Ammon's horn (tissue), 1 donor: ENCODE results near the gene ABCC4.

Source experiments
- DNase-seq: peaks from one replicate; pipeline ENCODE4 v3.0.0-alpha.2; 2016; ENCODE audit warnings: low spot score

Gene ABCC4

GRCh38 chr13:95117092-95117491 lies 184.2 kb downstream of the ABCC4 start:
- no peak for DNase-seq

GRCh38 chr13:95115525-95115924 lies 185.7 kb downstream of the ABCC4 start:
- no peak for DNase-seq

- no peak for DNase-seq
These were observed 187.7 kb downstream of the ABCC4 start for GRCh38 chr13:95113601-95114000.

- DNase-seq, result no peak
These were observed 188.4 kb downstream of the ABCC4 start for GRCh38 chr13:95112883-95113282.

GRCh38 chr13:95111608-95112007 lies 189.6 kb downstream of the ABCC4 start:
- no peak for DNase-seq

GRCh38 chr13:95106562-95106961 lies 194.7 kb downstream of the ABCC4 start:
- no peak for DNase-seq

GRCh38 chr13:95100525-95101433 lies 200.5 kb downstream of the ABCC4 start:
- no peak for DNase-seq

- no peak for DNase-seq
These were observed 201.7 kb downstream of the ABCC4 start for GRCh38 chr13:95099541-95099940.

- no peak for DNase-seq
These were observed 202.3 kb downstream of the ABCC4 start for GRCh38 chr13:95098916-95099315.

GRCh38 chr13:95091755-95092154 lies 209.5 kb downstream of the ABCC4 start:
- no peak for DNase-seq

GRCh38 chr13:95087746-95088305 lies 213.4 kb downstream of the ABCC4 start:
- no peak for DNase-seq

- DNase-seq, result no peak
These were observed 214.5 kb downstream of the ABCC4 start for GRCh38 chr13:95086761-95087160.

- no peak for DNase-seq
These were observed 217.5 kb downstream of the ABCC4 start for GRCh38 chr13:95083758-95084157.

- DNase-seq, result no peak
These were observed 218.2 kb downstream of the ABCC4 start for GRCh38 chr13:95083066-95083465.

GRCh38 chr13:95075506-95075905 lies 225.7 kb downstream of the ABCC4 start:
- no peak for DNase-seq

- no peak for DNase-seq
These were observed 226.4 kb downstream of the ABCC4 start for GRCh38 chr13:95074820-95075219.

- no peak for DNase-seq
These were observed 227.4 kb downstream of the ABCC4 start for GRCh38 chr13:95073747-95074311.

- no peak for DNase-seq
These were observed 233.9 kb downstream of the ABCC4 start for GRCh38 chr13:95067303-95067702.

GRCh38 chr13:95060014-95060519 lies 241.2 kb downstream of the ABCC4 start:
- no peak for DNase-seq

- DNase-seq, result no peak
These were observed 241.9 kb downstream of the ABCC4 start for GRCh38 chr13:95059306-95059705.

GRCh38 chr13:95058680-95059079 lies 242.6 kb downstream of the ABCC4 start:
- DNase-seq, result no peak

GRCh38 chr13:95056266-95056665 lies 245.0 kb downstream of the ABCC4 start:
- no peak for DNase-seq
